ENCODE data around the gene NKD1. TPM values are rescaled to one million over a fixed set of nuclear protein-coding genes. Genes with fewer than 3 reads are reported as not detected.

The NKD1 gene
- total and polyA plus RNA-seq, 12 donors = 0.67 to 8.9 (median 3.5) TPM

DNA sequence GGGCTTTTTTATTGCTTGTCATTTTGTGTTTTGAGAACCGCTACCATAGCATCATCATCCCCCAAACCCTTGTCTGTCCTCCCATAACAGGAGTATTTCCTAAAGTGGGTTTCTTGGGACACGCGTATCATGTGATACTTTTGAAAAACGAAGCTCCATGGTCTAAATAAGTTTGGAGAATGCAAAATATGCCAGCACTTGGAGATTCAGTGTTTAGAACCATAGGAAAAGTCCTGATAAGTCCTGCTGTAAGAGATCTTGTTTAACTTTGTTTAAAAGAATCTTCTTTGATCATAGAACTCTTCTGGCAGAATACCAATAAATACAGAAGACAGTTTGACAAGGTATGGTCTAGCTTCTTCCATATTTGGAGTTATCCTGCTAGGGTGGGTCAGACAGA, 59.3 kb downstream of the NKD1 start:
- no peaks in the 10 kb centered on the region for H3K9me3 ChIP-seq (replicated peaks in 1 of 3)
- no peaks in the 10 kb centered on the region for H3K27me3 ChIP-seq
- no peak for TF ChIP-seq POLR2A (IDR thresholded peaks at IDR 0.05)
- TF ChIP-seq, protein P1, sequence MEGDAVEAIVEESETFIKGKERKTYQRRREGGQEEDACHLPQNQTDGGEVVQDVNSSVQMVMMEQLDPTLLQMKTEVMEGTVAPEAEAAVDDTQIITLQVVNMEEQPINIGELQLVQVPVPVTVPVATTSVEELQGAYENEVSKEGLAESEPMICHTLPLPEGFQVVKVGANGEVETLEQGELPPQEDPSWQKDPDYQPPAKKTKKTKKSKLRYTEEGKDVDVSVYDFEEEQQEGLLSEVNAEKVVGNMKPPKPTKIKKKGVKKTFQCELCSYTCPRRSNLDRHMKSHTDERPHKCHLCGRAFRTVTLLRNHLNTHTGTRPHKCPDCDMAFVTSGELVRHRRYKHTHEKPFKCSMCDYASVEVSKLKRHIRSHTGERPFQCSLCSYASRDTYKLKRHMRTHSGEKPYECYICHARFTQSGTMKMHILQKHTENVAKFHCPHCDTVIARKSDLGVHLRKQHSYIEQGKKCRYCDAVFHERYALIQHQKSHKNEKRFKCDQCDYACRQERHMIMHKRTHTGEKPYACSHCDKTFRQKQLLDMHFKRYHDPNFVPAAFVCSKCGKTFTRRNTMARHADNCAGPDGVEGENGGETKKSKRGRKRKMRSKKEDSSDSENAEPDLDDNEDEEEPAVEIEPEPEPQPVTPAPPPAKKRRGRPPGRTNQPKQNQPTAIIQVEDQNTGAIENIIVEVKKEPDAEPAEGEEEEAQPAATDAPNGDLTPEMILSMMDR (IDR thresholded peaks at IDR 0.05) = no peak
- H3K27ac ChIP-seq = no peak overlapping the region
- 78 to 88% (median 83%) methylated on average over 4 of the region's 4 CpGs for WGBS, 4 donors
- peaks cover 0 to 6% of the 10 kb centered on the region in 2 donors for H3K4me1 ChIP-seq (replicated peaks in 1 of 2)
- no peak overlapping the region for H3K4me3 ChIP-seq
- no peak for DNase-seq
- intact Hi-C loops (cut with DNase I) = no loop called here
- no peaks in the 10 kb centered on the region for H3K36me3 ChIP-seq (replicated peaks in 1 of 2)

DNA sequence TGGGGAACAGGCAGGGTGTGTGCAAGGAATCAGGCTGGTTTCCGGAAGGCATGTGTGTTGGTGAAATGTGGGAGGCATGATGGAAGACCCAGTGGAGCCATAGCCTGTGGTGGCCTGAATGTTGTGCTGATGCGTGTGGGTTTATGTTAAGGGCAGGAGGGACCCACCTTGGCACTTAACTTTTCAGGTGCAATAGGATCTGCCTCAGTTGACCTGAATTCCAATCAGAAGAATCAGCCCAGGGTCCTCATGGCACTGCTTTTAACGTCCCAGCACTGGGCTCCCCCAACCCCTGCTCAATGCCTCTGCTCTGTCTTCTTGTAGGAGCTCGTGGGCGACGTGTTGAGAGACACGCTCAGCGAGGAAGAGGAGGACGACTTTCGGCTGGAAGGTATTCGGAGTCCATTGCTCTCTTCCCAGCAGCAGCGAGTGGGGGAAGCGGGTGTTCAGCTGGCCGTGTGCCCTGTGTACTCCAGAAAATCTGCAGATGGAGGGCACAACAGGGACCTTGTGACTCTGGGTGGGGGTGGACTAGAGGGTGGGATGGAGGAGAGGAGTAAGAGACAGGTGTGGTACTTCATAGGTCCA, 59.9 kb downstream of the NKD1 start:
- Histone ChIP-seq H3K9me3 (replicated peaks in 1 of 3) (no peaks in the 10 kb centered on the region), H3K27me3 (no peaks in the 10 kb centered on the region), H3K36me3 (replicated peaks in 1 of 2) (no peaks in the 10 kb centered on the region), H3K27ac (no peak overlapping the region), H3K4me1 (replicated peaks in 1 of 2) (no peaks in the 10 kb centered on the region), H3K4me3 (no peak overlapping the region)
- no peak for TF ChIP-seq POLR2A (IDR thresholded peaks at IDR 0.05)
- TF ChIP-seq, protein P1 (IDR thresholded peaks at IDR 0.05) = no peak
- intact Hi-C loops (cut with DNase I) = no loop called here
- WGBS, 4 donors = 94% methylated on average over 14 of the region's 14 CpGs
- DNase-seq = no peak

DNA sequence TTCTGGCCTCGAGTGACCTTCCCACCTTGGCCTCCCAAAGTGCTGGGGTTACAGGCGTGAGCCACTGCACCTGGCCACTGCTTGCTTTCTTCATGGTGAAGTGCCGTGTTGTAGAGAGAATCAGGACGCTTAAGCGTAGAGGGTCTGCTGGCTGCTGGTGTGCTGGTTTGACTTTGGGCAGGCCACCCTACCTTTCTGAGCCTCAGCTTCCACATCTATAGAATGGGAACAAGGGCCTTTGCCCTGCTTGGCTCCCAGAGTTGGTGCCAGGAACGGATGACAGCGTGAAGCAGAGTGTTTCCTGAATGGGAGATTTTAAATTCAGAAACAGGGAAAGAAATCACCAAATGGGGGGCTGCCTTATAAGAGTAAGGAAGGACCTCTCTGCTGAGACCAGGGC, 60.9 kb downstream of the NKD1 start:
- intact Hi-C loops (cut with DNase I) = no loop called here
- no peak overlapping the region for H3K27ac ChIP-seq
- TF ChIP-seq, protein P1 (IDR thresholded peaks at IDR 0.05) = no peak
- no peak for TF ChIP-seq POLR2A (IDR thresholded peaks at IDR 0.05)
- no peaks in the 10 kb centered on the region for H3K4me1 ChIP-seq (replicated peaks in 1 of 2)
- no peaks in the 10 kb centered on the region for H3K36me3 ChIP-seq (replicated peaks in 1 of 2)
- no peaks in the 10 kb centered on the region for H3K9me3 ChIP-seq (replicated peaks in 1 of 3)
- DNase-seq = no peak
- 91 to 94% (median 93%) methylated on average over 7 of the region's 7 CpGs for WGBS, 4 donors
- H3K27me3 ChIP-seq = no peaks in the 10 kb centered on the region
- H3K4me3 ChIP-seq = no peak overlapping the region

DNA sequence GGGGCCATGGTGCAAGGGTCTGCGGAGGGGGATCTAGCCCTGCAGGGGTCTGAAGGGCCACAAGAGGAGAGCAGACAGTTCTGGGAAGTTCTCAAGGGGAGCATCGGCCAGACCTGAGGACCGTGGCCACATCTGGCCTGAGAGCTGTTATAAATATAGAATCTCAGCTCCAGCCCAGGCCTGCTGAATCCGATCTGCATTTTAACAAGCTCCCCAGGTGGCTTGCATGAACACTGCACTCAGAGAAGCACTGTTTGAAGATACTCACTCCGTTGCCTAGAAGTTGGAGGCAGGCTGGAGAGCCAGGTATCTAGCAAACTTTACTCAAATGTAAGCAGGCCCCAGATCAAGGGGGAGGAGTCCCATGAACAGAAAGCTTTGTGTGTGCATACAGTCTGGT, 61.3 kb downstream of the NKD1 start:
- H3K4me1 ChIP-seq (replicated peaks in 1 of 2) = no peaks in the 10 kb centered on the region
- DNase-seq = no peak

More for the DNA sequence above, 61.3 kb downstream of the NKD1 start:
- Histone ChIP-seq H3K36me3 (replicated peaks in 1 of 2) (no peaks in the 10 kb centered on the region), H3K9me3 (replicated peaks in 1 of 3) (no peaks in the 10 kb centered on the region), H3K4me3 (no peak overlapping the region), H3K27me3 (no peaks in the 10 kb centered on the region), H3K27ac (no peak overlapping the region)
- WGBS, 4 donors = 80 to 86% (median 82%) methylated on average over 5 of the region's 5 CpGs
- intact Hi-C loops (cut with DNase I) = no loop called here
- TF ChIP-seq, protein P1 (IDR thresholded peaks at IDR 0.05) = no peak
- no peak for TF ChIP-seq POLR2A (IDR thresholded peaks at IDR 0.05)

Measured in adrenal gland (tissue), 12 donors.